PC-3 (cell line): ENCODE data around the gene SPP2.

Experiments
- EZH2phosphoT487 ChIP-seq: fragments of 300-600 bp; sonication (generic); IDR thresholded peaks from 2 replicates; pipeline ENCODE4 v1.6.1; 2018; ENCODE audit warnings: mild to moderate bottlenecking, antibody characterized with exemption, low read length, borderline replicate concordance
- TF ChIP-seq, protein P1 (sequence below): fragments of 300-600 bp; sonication (generic); conservative IDR thresholded peaks from 2 replicates; pipeline ENCODE4 v1.5.1; 2017; ENCODE audit warnings: antibody characterized with exemption, low read depth, mild to moderate bottlenecking, low read length

DNA sequence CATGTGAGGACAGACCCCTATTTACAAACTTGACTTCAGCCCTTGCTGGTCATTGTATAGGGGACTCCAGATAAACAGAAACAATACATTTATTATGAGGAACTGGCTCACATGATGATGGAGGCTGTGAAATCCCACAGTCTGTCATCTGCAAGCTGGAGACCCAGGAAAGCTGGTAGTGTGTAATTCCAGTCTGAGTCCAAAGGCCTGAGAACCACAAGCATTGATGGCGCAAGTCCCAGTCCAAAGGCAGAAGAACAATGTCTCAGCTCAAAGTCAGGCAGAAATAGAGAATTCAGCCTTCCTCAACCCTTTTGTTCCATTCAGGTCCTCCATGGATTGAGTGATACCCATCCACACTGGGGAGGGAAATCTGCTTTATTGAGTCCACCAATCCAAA, 28.1 kb upstream of the SPP2 start:
- TF ChIP-seq, protein P1, sequence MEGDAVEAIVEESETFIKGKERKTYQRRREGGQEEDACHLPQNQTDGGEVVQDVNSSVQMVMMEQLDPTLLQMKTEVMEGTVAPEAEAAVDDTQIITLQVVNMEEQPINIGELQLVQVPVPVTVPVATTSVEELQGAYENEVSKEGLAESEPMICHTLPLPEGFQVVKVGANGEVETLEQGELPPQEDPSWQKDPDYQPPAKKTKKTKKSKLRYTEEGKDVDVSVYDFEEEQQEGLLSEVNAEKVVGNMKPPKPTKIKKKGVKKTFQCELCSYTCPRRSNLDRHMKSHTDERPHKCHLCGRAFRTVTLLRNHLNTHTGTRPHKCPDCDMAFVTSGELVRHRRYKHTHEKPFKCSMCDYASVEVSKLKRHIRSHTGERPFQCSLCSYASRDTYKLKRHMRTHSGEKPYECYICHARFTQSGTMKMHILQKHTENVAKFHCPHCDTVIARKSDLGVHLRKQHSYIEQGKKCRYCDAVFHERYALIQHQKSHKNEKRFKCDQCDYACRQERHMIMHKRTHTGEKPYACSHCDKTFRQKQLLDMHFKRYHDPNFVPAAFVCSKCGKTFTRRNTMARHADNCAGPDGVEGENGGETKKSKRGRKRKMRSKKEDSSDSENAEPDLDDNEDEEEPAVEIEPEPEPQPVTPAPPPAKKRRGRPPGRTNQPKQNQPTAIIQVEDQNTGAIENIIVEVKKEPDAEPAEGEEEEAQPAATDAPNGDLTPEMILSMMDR = no peak
- no peak for TF ChIP-seq EZH2phosphoT487
